Endothelial cell of hepatic sinusoid (primary cell): ENCODE measurements around the gene DIMT1.

ENCODE experiments used
- in situ Hi-C: cut with HindIII; loops from 2 replicates; pipeline ENCODE4 v1.10.0; 2017; ENCODE audit warnings: low sequenced_read_pairs

The DIMT1 gene

GRCh38 chr5:62372600-62372999 is 31.1 kb downstream of the DIMT1 start:
- in situ Hi-C loops, result no loop called here

GRCh38 chr5:62371409-62371808 is 32.3 kb downstream of the DIMT1 start:
- in situ Hi-C loops, result no loop called here

- in situ Hi-C loops, result no loop called here
These were observed 34.7 kb downstream of the DIMT1 start for GRCh38 chr5:62369039-62369438.

GRCh38 chr5:62362701-62363100 is 41.0 kb downstream of the DIMT1 start:
- in situ Hi-C loops, result no loop called here

- in situ Hi-C loops, result no loop called here
These were observed 49.5 kb downstream of the DIMT1 start for GRCh38 chr5:62354028-62354874.

GRCh38 chr5:62348723-62349481 is 54.8 kb downstream of the DIMT1 start:
- in situ Hi-C loops, result no loop called here

GRCh38 chr5:62347928-62348327 is 55.8 kb downstream of the DIMT1 start:
- in situ Hi-C loops, result no loop called here

- in situ Hi-C loops, result no loop called here
These were observed 57.0 kb downstream of the DIMT1 start for GRCh38 chr5:62346748-62347147.

GRCh38 chr5:62343428-62343827 is 60.3 kb downstream of the DIMT1 start:
- in situ Hi-C loops, result no loop called here

- in situ Hi-C loops, result no loop called here
These were observed 61.2 kb downstream of the DIMT1 start for GRCh38 chr5:62342476-62342837.

GRCh38 chr5:62341783-62342475 is 61.8 kb downstream of the DIMT1 start:
- in situ Hi-C loops, result no loop called here

GRCh38 chr5:62340979-62341378 is 62.7 kb downstream of the DIMT1 start:
- in situ Hi-C loops, result no loop called here

GRCh38 chr5:62340392-62340791 is 63.3 kb downstream of the DIMT1 start:
- in situ Hi-C loops, result no loop called here
